HFFc6 (cell line): Measurements from ENCODE around the gene CORO1C. TPM values are rescaled to one million over a fixed set of nuclear protein-coding genes. Genes with fewer than 3 reads are reported as not detected.

Experiments used
- DNase-seq: peaks from one replicate; pipeline ENCODE4 v3.0.0-alpha.2; 2018
- H3K27ac Mint-ChIP-seq: 2 replicates; pipeline ENCODE4 v1.8.0; 2020; ENCODE audit warnings: mild to moderate bottlenecking, mixed read lengths
- H3K27me3 Mint-ChIP-seq: 2 replicates; pipeline ENCODE4 v1.8.0; 2021; ENCODE audit warnings: mild to moderate bottlenecking, moderate library complexity, mixed read lengths; ENCODE audit not compliant: insufficient read depth
- H3K36me3 Mint-ChIP-seq: 2 replicates; pipeline ENCODE4 v1.8.0; 2021; ENCODE audit warnings: low read depth, mixed read lengths
- H3K4me1 Mint-ChIP-seq: 2 replicates; pipeline ENCODE4 v1.8.0; 2020; ENCODE audit warnings: low read depth, mixed read lengths
- H3K4me3 Mint-ChIP-seq: 2 replicates; pipeline ENCODE4 v1.8.0; 2020; ENCODE audit warnings: mild to moderate bottlenecking, moderate library complexity, mixed read lengths
- H3K9me3 Mint-ChIP-seq: 2 replicates; pipeline ENCODE4 v1.8.0; 2020; ENCODE audit warnings: mild to moderate bottlenecking, mixed read lengths
- CTCF ChIP-seq: fragments of 200-600 bp; sonication (generic); IDR thresholded peaks from 2 replicates; pipeline ENCODE4 v1.5.0; 2021; ENCODE audit warnings: antibody characterized with exemption, mild to moderate bottlenecking
- total RNA-seq, 6 experiments: library from RNA; stranded (reverse); fragmentation: NEBNext Ultra II Directional; extraction: Animal tissue kit (Norgen Biotek cat#: 25700); gene quantifications; 2 replicates in 1 of 6; 3 replicates in 5 of 6; pipeline ENCODE4 v1.2.3, GENCODE V29; 2021

Gene CORO1C
- total RNA-seq, 6 experiments from 2014 or later, result 541 to 709 (median 649) TPM

GRCh38 chr12:108693751-108694150 is 37.6 kb downstream of the CORO1C start:
- Mint-ChIP-seq H3K9me3 (peaks cover 3% of the 10 kb centered on the region; the same call in 1 of the 2 replicates), H3K36me3 (peaks cover 54% of the 10 kb centered on the region), H3K27me3 (peaks cover 9% of the 10 kb centered on the region), H3K4me1 (peaks cover 92% of the 10 kb centered on the region), H3K27ac (peak overlapping the region; percentile 99), H3K4me3 (peak overlapping the region; percentile 57)
- no peak for TF ChIP-seq CTCF
- DNase-seq, result no peak

GRCh38 chr12:108693186-108693730 is 38.1 kb downstream of the CORO1C start:
- Mint-ChIP-seq H3K9me3 (peaks cover 3% of the 10 kb centered on the region; the same call in 1 of the 2 replicates), H3K36me3 (peaks cover 53% of the 10 kb centered on the region), H3K27ac (peak overlapping the region; percentile 99), H3K4me3 (peak overlapping the region; percentile 57), H3K27me3 (peaks cover 10% of the 10 kb centered on the region), H3K4me1 (peaks cover 91% of the 10 kb centered on the region)
- no peak for DNase-seq
- no peak for TF ChIP-seq CTCF

GRCh38 chr12:108691998-108692808 is 39.1 kb downstream of the CORO1C start:
- H3K27me3 Mint-ChIP-seq, result peaks cover 10% of the 10 kb centered on the region

GRCh38 chr12:108691175-108691997 is 39.9 kb downstream of the CORO1C start:
- H3K27me3 Mint-ChIP-seq, result peaks cover 10% of the 10 kb centered on the region
- peak overlapping the region; percentile 87 for H3K4me3 Mint-ChIP-seq
- peak overlapping the region; percentile 99 for H3K27ac Mint-ChIP-seq
- peak; percentile 59 for TF ChIP-seq CTCF
- H3K4me1 Mint-ChIP-seq, result peaks cover 83% of the 10 kb centered on the region
- DNase-seq, result peak; percentile 99
- H3K9me3 Mint-ChIP-seq, result peaks cover 3% of the 10 kb centered on the region; the same call in 1 of the 2 replicates
- H3K36me3 Mint-ChIP-seq, result peaks cover 51% of the 10 kb centered on the region

More at GRCh38 chr12:108691998-108692808, 39.1 kb downstream of the CORO1C start:
- peaks cover 84% of the 10 kb centered on the region for H3K4me1 Mint-ChIP-seq
- peaks cover 48% of the 10 kb centered on the region for H3K36me3 Mint-ChIP-seq
- peak overlapping the region; percentile 99 for H3K27ac Mint-ChIP-seq
- H3K9me3 Mint-ChIP-seq, result peaks cover 3% of the 10 kb centered on the region; the same call in 1 of the 2 replicates
- peak overlapping the region; percentile 78 for H3K4me3 Mint-ChIP-seq
- no peak for DNase-seq
- no peak for TF ChIP-seq CTCF

GRCh38 chr12:108690542-108691174 is 40.7 kb downstream of the CORO1C start:
- Mint-ChIP-seq H3K27ac (peak overlapping the region; percentile 99), H3K4me1 (peaks cover 83% of the 10 kb centered on the region), H3K27me3 (peaks cover 10% of the 10 kb centered on the region), H3K9me3 (peaks cover 3% of the 10 kb centered on the region; the same call in 1 of the 2 replicates), H3K36me3 (peaks cover 45% of the 10 kb centered on the region), H3K4me3 (peak overlapping the region; percentile 87)
- DNase-seq, result no peak
- no peak for TF ChIP-seq CTCF
